ENCODE measurements around the gene DGLUCY.
"Not testable (repeated sequence)": the region's sequence is repeated elsewhere in the genome, so short reads cannot be mapped to it uniquely, and the experiment has no call there.

Gene DGLUCY

DNA sequence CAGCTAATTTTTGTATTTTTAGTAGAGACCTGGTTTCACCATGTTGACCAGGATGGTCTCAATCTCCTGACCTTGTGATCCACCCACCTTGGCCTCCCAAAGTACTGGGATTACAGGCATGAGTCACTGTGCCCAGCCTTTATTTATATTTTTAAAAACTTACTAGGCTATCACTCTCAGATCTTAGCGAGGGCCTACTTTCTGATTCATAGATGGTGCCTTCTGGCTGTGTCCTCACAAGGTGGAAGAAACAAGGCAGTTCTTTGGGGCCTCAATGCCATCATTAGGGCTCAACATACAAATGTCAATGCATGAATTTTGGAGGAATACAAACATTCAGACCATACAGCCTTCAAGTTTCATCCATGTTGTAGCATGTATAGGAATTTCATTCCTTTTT lies 2.4 kb upstream of the DGLUCY start:
- no peak for DNase-seq (ENCODE audit: low read depth)

DNA sequence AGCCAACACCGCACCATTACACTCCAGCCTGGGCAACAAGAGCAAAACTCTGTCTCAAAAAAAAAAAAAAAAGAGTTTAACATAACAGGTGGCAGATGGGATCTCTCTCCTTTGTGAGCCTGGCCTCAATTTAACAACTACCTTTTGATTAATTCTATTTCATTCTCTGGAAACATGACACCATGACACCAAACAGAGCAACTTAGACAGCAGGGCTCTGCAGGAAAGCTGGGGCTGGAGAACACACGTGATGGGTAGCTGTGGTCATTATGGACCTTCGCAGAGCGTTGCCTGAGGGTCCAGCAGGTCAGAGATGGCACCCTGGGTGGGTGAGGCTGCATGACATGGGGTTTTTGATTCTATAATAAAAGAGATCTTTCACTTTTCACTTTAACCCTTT lies 1.7 kb upstream of the DGLUCY start:
- no peak for DNase-seq (ENCODE audit: low read depth)

DNA sequence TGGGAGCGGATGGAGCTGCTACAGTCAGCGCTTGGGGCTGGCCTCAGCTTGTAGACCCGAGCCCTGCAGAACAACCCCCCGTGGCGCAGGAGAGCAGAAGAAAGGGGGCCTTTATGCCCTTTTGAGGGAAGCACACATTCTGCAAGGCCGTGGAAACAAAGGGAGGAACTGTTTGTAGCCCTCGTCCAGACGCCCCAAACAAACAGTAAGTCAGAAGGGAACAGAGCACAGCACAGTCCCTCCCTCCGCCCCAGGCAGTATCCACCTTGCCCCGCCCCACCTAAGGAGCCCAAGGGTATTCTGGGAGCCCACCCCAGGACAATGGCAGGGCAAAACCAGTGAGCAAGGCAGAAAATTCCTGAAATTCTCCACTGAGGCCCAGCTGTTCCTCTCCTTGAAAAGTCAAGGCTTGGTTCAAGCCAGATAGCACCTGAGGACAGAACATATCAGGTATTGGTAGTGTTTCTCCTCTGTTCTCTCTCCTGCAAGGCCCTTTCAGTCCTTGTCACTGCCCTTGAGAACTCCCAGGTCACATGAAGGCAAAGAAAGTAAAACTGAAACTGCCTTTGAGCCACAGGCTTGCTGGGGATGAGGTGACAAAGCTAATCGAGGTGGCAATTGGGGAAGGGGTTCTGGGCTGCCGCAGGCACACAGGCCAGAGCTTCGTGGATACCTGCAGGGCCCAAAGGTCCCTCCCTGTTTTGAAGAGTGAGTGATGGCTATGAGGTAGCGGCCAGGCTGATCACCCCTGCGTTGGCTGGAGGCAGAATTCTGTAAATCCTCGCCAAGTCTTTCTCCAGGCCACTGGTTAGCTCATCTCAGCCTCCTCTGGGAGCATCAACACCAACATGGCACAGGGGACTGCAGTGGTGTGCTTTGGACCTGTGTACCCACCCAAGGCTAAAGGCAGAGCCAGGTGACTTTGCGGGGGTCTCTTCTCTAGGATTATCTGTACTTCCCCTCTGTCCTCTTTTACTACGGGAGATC lies 499 bp downstream of the DGLUCY start:
- DNase-seq (ENCODE audit: low read depth): peak; percentile 38

DNA sequence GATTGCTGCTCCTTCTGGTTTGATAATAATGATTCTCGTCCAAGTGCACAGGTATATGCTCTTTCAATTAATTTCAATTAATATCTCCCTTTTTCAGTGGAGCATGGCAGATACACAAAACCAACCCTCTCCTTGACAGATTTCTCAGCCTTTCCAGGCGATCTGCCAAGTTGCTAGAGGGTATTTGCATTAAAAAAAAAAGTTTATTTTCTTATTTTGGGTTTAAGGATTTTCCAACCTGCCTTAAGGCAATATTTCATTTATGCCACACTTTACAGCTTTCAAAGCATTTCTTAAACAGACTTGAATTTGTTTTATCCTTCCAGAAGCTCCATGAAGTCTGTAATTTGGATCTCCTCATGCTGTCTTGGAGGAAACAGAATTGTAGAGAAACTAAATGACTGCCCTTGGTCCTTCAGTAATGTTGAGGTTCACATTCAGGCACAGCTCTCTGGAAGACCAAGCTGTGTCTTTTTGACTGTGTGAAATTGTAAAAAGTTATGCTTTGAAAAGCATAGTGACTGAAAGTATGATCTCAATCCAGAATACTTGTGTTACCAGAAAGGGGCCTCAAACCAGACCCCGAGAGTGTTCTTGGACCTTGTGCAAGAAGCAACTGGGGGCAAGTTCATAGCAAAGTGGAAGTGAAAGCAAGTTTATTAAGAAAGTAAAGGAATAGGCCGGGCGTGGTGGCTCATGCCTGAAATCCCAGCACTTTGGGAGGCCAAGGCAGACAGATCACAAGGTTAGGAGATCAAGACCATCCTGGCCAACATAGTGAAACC lies 2.3 kb downstream of the DGLUCY start:
- no peak for DNase-seq (ENCODE audit: low read depth)

DNA sequence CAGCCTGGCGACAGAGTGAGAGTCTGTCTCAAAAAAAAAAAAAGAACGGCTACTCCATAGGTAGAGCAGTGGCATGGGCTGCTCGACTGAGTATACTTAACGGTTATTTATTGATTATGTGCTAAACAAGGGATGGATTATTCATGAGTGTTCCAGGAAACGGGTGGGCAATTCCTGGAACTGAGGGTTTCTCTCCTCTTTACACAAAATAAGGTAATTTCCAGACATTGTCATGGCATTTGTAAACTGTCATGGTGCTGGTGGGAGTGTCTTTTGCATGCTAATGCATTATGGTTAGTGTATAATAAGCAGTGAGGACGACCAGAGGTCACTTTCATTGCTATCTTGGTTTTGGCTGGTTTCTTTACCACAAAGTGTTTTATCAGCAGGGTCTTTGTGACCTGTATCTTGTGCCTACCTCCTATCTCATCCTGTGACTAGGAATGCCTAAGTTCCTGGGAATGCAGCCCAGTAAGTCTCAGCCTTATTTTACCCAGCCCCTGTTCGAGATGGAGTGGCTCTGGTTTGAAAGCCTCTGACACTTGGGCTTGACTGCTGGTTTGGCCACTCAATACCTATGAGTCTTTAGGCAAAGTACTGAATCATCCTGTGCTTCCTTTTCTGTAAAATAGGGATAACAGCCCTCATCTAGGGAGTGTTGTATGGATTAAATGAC lies 3.2 kb downstream of the DGLUCY start:
- DNase-seq (ENCODE audit: low read depth): no peak

DNA sequence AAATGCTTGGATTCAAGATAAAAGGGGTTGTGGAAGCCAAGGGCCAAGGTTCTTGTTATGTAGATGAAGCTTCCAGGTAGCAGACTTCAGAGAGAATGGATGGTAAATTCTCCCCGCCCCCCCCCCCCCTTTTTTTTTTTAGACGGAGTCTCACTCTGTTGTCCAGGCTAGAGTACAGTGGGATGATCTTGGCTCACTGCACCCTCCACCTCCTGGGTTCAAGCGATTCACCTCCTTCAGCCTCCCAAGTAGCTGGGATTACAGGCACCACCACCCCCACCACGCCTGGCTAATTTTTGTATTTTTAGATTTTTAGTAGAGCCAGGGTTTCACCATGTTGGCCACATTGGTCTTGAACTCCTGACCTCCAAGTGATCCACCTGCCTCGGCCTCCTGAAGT lies 4.1 kb downstream of the DGLUCY start:
- no peak for DNase-seq (ENCODE audit: low read depth)

DNA sequence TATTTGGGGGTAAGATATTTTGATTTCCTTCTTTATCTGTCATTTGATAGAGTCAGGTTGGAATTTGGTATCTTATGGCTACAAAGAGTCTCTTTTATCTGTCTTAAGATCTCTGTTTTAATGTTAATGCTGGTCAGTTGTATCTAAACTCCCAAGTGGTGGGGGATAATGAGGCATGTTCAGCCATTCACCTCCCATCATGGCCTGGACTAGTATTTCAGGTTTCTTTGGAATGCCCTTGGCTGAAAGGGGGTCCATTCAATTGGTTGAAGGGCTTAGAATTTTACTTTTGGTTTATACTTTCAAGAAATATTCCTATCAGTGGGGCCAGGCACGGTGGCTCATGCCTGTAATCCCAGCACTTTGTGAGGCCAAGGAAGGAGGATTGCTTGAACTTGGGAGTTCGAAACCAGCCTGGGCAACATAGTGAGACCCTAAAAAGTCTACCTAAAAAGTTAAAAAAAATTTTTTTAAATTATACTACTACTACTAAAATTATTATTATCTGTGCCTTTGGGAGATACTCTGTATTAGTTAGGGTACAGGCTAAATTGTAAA lies 4.7 kb downstream of the DGLUCY start:
- no peak for DNase-seq (ENCODE audit: low read depth)

DNA sequence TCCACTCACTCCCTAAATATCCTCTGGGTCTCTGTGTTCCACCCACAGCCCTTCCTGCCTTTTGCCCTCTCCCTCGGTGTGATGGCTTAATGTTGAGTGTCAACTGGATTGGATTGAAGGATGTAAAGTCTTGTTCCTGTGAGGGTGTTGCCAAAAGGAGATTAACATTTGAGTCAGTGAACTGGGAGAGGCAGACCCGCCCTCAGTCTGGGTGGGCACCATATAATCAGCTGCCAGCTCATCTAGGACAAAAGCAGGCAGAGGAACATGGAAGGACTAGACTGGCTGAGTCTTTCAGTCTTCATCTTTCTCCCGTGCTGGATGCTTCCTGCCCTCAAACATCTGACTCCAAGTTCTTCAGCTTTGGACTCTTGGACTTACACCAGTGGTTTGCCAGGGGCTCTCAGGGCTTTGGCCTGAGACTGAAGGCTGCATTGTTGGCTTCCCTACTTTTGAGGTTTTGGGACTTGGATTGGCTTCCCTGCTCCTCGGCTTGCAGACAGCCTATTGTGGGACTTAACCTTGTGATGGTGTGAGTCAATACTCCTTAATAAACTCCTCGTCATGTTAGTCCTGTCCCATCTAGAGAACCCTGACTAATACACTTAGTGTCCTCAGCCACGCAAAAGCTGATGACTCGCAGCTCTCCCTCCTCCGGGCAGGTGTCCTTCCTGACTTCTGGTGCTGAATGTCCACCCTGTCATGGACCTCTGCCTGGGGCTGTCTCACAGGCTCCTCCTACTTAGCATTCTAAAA lies 5.9 kb downstream of the DGLUCY start:
- DNase-seq (ENCODE audit: low read depth): no peak

DNA sequence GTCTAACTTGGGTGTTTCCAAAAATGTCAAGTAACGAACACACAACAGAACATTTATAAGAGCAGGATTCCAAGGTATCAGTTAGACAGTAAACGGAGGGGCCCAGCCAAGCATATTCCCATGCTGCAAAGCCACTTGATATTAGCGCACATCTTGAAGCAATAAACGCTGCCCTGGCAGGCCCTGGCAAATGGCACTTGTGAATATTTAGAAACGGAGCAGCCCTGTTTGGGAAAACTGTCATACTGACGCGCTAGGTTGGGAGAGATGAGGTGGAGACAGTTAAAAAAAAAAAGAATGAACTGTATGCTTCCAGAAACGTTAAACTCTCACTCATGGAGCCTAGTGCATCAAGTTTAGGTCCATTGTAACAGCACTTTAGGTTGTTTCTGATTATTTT lies 9.3 kb downstream of the DGLUCY start:
- no peak for DNase-seq (ENCODE audit: low read depth)

DNA sequence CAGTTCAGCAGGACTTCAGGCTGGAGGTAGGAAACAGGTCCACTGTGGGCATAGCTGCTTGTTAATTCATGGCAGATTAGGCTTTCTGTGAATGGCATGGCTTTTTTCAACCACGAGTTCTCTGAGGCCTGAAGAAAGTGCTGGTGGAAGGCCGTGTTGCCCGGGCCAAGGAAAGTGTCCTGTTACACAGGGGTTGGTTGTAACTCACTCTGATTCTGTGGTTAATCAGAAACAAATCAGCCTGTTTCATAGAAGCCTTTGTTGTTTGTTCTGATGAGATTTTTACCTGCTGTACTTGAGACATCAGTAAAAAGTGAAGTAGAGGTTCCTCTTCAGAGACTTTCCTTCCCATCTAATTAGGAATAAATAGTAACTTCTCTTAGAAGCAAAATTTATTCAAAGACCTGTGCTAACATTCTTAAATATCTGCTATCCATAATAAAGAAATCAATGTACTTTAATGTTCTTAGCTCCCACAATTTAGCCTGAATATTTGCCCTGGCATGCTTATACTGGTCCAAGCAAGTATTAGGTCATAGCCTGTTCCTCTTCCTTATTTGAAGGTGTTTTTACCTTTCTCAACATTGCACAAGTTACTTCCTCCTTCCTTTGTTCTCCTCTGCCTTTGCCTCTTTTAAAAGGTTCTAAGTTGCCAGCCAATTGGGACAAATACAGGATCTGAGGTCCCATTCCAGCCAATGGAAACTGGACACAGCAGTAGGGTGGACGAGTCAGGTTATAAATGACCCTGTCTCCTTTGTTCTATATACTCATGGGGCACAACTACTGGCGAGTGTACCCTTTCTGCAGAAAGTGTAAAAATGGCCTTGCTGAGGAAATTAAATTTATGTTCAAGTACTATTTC lies 10.8 kb downstream of the DGLUCY start:
- DNase-seq (ENCODE audit: low read depth): not testable (repeated sequence)

DNA sequence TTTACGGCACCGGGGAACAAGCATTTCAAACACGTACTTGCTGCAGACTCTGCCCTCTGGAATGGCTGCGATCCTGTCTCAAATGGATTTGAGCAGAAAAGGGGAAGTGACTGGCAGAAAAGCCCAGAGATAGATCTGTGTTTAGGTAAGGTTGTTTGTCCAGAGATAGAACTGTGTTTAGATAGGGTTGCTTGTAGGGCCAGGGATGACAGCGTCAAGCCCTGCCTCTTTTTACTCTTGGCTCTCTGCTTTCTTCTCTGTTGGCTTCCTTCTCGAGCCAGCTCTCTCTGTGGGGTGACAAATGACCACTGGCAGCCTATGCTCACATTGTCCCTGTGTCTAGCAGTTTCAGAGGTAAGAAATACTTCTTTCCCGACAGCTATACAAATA lies 11.4 kb downstream of the DGLUCY start:
- no peak for DNase-seq (ENCODE audit: low read depth)

DNA sequence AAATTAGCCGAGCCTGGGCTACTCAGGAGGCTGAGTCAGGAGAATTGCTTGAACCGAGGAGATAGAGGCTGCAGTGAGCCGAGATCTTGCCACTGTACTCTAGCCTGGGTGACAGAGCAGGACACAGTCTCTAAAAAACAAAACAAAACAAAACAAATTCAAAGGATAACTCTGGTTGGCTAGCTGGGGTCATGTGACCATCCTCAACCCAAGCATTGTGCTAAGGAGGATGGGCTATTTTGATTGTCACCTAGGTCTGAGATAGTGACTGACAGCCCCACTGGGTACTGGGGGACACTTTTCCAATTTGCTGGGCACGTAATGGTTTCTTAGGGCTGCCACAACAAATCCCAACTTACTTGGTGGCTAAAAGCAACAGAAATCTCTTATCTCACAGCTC lies 11.9 kb downstream of the DGLUCY start:
- DNase-seq (ENCODE audit: low read depth): no peak

DNA sequence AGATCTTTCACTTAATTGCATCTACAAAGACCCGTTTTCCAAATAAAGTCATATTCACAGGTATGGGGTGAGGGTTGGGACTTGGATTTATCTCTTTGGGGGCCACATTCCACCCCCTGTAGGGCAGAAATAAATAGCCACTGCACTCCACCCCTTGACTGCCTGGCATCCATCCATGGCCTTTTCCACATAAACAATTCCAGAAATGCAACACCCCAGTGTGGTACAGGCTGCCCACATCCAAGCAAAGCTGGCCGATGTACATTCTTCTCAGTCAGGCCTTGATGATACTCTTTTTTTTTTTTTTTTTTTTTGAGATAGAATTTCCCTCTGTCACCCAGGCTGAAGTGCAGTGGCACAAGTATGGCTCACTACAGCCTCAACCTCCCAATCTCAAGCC lies 12.9 kb downstream of the DGLUCY start:
- DNase-seq (ENCODE audit: low read depth): no peak

DNA sequence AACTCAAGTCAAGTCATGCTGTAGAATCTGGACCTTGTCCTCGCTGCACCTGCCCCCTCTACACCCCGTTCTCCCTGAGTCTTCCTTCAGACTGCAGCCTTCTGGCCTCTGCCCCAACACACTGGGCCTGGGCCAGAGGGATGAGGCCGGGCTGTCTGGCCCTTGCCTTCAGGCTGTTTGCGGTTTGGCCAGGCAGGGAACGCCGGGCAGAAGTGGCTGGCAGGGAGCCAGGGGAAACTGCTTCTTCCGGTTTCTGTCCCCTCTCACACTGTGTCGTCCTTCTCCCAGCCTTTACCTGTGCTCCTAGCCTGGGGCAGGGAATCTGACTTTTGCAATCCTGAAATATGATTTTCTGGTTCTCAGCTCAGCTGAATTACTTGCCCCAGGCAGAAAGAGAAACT lies 13.5 kb downstream of the DGLUCY start:
- no peak for DNase-seq (ENCODE audit: low read depth)

DNA sequence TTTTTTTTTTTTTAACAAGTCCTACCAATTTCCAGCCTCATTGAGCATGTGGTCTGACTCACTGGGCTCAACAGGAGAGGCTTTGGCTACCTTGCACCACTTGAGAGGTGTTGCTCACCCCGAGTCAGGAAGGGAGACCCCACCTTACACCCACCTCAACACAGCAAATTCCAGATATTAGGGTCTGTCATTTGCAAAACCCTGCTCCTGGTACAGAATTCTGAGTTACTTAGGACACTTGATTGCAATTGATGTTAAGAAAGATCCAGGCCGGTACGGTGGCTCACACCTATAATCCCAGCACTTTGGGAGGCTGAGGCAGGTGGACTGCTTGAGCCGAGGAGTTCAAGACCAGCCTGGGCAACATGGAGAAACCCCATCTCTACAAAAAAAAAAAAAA lies 14.1 kb downstream of the DGLUCY start:
- DNase-seq (ENCODE audit: low read depth): no peak

DNA sequence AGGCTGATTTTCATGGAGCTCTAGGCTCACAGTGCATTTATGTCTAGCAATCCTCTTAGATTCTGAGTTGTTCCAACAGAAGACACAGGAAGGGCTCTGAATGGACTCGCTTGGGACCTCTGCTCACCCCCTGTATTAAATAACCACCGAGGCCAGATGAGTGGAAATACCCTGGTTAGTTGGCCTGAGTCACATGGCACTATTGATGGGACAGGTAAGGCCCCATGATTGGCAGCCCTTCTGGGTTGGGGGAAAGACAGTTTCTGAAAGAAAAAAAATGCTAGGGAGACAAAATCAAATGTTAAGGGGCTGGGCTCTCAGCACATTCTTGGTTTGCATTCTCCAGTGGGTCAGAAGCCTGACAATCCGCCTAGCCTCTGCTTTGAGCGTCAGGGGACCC lies 14.8 kb downstream of the DGLUCY start:
- no peak for DNase-seq (ENCODE audit: low read depth)

DNA sequence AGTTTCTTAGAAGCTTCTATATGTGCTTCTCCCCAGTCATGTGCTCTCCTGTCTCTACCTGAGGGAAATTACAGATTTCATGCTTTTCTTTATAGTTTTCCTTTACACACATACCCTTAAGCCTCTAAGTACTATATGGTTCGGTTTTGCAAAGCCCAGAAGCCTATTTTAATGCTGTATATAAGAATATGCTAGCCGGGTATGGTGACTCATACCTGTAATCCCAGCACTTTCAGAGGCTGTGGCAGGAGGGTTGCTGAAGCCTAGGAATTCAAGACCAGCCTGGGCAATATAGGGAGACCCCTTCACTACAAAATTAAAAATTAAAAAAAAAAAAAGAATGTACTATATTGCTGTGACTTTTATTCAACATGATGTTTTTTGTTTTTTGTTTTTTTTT lies 15.4 kb downstream of the DGLUCY start:
- DNase-seq (ENCODE audit: low read depth): no peak

DNA sequence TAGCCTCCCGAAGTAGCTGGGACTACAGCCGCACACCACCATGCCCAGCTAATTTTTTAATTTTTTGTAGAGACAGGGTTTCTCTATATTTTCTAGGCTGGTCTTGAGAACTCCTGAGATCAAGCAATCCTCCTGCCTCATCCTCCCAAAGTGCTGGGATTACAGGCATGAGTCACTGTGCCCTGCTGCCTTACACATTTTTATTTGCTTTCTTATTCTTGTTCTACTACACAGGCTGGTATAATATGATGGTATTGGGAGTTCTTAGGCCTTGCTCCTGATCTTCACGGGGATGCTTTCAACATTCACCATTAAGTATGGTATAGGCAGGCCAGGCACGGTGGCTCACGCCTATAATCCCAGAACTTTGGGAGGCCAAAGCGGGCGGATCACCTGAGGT lies 21.2 kb downstream of the DGLUCY start:
- DNase-seq (ENCODE audit: low read depth): no peak

DNA sequence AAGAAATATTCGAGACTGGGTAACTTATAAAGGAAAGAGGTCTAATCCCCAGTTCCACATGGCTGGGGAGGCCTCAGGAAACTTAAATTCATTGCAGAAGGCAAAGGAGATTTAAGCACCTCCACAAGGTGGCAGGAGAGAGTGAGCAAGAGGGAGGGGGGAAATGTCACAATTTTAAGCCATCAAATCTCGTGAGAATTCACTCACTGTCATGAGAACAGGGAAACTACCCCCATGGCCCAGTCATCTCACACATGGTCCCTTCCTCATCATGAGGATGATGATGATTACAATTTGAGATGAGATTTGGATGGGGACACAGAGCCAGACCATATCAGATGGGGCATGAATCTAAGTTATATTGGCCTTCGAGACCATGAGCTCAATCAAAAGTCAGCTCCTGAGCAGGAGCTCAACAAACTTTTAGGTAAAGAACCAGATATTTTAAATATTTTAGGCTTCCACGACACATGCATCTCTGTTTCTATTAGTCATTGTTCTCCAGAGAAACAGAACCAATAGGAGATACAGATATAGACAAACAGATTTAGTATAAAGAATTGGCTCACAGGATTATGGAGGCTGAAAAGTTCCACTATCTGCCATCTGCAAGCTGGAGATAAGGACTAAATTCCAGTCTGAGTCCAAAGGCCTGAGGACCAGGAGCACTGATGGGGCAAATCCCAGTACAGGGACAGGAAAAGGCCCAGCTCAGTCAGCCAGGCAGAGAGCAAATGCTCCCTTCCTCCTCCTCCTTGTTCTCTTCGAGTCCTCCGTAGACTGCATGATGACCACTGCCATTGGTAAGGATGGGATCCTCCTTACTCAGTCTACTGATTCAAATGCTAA lies 24.9 kb downstream of the DGLUCY start:
- no peak for DNase-seq (ENCODE audit: low read depth)

DNA sequence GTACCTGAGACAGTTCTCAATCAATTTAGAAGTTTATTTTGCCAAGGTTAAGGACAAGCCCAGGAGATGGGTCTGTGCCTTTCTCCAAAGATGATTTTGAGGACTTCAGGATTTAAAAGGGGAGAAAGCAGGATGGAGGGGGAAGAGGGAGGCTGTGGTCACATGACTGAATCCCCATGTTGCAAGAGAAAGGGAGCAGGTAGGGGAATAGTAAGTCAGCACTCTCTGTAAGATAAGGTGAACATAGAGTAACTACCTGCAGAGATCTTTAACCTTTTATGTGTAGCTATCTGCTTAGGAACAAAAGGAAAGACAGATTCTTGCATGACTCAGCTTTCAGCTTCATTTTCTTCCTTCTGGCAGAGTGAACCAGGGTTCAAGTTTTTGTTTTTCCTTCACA lies 25.9 kb downstream of the DGLUCY start:
- DNase-seq (ENCODE audit: low read depth): no peak

All from stimulated activated CD8-positive, alpha-beta memory T cell treated with anti-CD3 and anti-CD28 coated beads, Interleukin-15, amount 100 ng/mL, for 24 hours (primary cell).